Limb (tissue), 2 donors: Measurements from ENCODE around the gene DISP3.

Experiments
- DNase-seq, 2 donors: peaks; one replicate each; pipeline ENCODE4 v3.0.0-alpha.2; 2016; ENCODE audit errors: extremely low spot score in 2 of 2

Gene DISP3

GRCh38 chr1:11478571-11479374 is at the start of gene DISP3:
TSS of gene DISP3 (plus strand) at chr1:11479155. CDS start at chr1:11500993, 21,838 bp downstream.
- DNase-seq, result peak; percentile 73 to 90

- DNase-seq, result no peak
Observed at GRCh38 chr1:11429226-11429625, 49.7 kb upstream of the DISP3 start.

GRCh38 chr1:11429935-11430334 is 49.0 kb upstream of the DISP3 start:
- no peak for DNase-seq

GRCh38 chr1:11431941-11432507 is 46.9 kb upstream of the DISP3 start:
- DNase-seq, result no peak

GRCh38 chr1:11432526-11432925 is 46.4 kb upstream of the DISP3 start:
- no peak for DNase-seq

GRCh38 chr1:11434501-11434900 is 44.5 kb upstream of the DISP3 start:
- DNase-seq, result no peak

GRCh38 chr1:11434926-11435325 is 44.0 kb upstream of the DISP3 start:
- no peak for DNase-seq

GRCh38 chr1:11438996-11439395 is 40.0 kb upstream of the DISP3 start:
- DNase-seq, result no peak

GRCh38 chr1:11441211-11441952 is 37.6 kb upstream of the DISP3 start:
- no peak for DNase-seq

GRCh38 chr1:11443043-11443442 is 35.9 kb upstream of the DISP3 start:
- DNase-seq, result no peak

GRCh38 chr1:11443961-11444658 is 34.8 kb upstream of the DISP3 start:
- no peak for DNase-seq

GRCh38 chr1:11444907-11445306 is 34.0 kb upstream of the DISP3 start:
- DNase-seq, result no peak

- DNase-seq, result no peak
Observed at GRCh38 chr1:11447903-11448302, 31.1 kb upstream of the DISP3 start.

GRCh38 chr1:11448373-11449099 is 30.4 kb upstream of the DISP3 start:
- DNase-seq, result no peak

GRCh38 chr1:11449100-11449403 is 29.9 kb upstream of the DISP3 start:
- no peak for DNase-seq

- no peak for DNase-seq
Observed at GRCh38 chr1:11450310-11450709, 28.6 kb upstream of the DISP3 start.

- peak in 1 of 2 donors; percentile 46 for DNase-seq
Observed at GRCh38 chr1:11453742-11454491, 25.0 kb upstream of the DISP3 start.

GRCh38 chr1:11455967-11456570 is 22.9 kb upstream of the DISP3 start:
- DNase-seq, result peak in 1 of 2 donors; percentile 43

GRCh38 chr1:11456965-11457364 is 22.0 kb upstream of the DISP3 start:
- DNase-seq, result no peak

GRCh38 chr1:11458811-11459275 is 20.1 kb upstream of the DISP3 start:
- DNase-seq, result no peak
